Bronchial epithelial cell (primary cell): ENCODE data around the gene ADGRL3. TPM values are rescaled to one million over a fixed set of nuclear protein-coding genes. Genes with fewer than 3 reads are reported as not detected.

Experiments used
- DNase-seq: peaks from one replicate; pipeline ENCODE4 v3.0.0-alpha.2; 2010; ENCODE audit warnings: low read depth
- FAIRE-seq: peaks from 2 replicates; lab custom pipeline; 2011; peaks lifted over from hg19 to GRCh38; lab: Jason Lieb, UNC
- H3K27me3 ChIP-seq: 2 replicates; pipeline ENCODE4 v1.5.1; 2011; ENCODE audit warnings: low read length; ENCODE audit not compliant: control insufficient read depth, insufficient read depth
- H3K36me3 ChIP-seq: 2 replicates; pipeline ENCODE4 v1.5.1; 2011; ENCODE audit warnings: low read length; ENCODE audit not compliant: control insufficient read depth, insufficient read depth
- H3K4me3 ChIP-seq: 2 replicates; pipeline ENCODE4 v1.5.1; 2011; ENCODE audit warnings: mild to moderate bottlenecking, low read depth, low read length, control low read depth
- total RNA-seq: library from RNA; depleted of rRNA; stranded (reverse); fragments of >200 nt; gene quantifications from 2 replicates; pipeline ENCODE4 v1.2.1, GENCODE V29; 2014
- TF ChIP-seq, protein P1 (sequence below): IDR thresholded peaks from 2 replicates; pipeline ENCODE4 v1.5.1; 2011; ENCODE audit warnings: mild to moderate bottlenecking, moderate library complexity, low read length, control low read depth, inconsistent platforms; ENCODE audit not compliant: insufficient read depth, severe bottlenecking

Gene ADGRL3
- total RNA-seq, 1 donor from 2014 or later = under 0.01 TPM

GRCh38 chr4:61662362-61662761 lies 462.2 kb downstream of the ADGRL3 start:
- no peaks in the 10 kb centered on the region for H3K36me3 ChIP-seq
- FAIRE-seq (no peak), DNase-seq (no peak)
- TF ChIP-seq, protein P1, sequence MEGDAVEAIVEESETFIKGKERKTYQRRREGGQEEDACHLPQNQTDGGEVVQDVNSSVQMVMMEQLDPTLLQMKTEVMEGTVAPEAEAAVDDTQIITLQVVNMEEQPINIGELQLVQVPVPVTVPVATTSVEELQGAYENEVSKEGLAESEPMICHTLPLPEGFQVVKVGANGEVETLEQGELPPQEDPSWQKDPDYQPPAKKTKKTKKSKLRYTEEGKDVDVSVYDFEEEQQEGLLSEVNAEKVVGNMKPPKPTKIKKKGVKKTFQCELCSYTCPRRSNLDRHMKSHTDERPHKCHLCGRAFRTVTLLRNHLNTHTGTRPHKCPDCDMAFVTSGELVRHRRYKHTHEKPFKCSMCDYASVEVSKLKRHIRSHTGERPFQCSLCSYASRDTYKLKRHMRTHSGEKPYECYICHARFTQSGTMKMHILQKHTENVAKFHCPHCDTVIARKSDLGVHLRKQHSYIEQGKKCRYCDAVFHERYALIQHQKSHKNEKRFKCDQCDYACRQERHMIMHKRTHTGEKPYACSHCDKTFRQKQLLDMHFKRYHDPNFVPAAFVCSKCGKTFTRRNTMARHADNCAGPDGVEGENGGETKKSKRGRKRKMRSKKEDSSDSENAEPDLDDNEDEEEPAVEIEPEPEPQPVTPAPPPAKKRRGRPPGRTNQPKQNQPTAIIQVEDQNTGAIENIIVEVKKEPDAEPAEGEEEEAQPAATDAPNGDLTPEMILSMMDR = no peak
- no peaks in the 10 kb centered on the region for H3K27me3 ChIP-seq
- no peak overlapping the region for H3K4me3 ChIP-seq

GRCh38 chr4:61663310-61663709 lies 463.2 kb downstream of the ADGRL3 start:
- TF ChIP-seq, protein P1 = no peak
- no peak for FAIRE-seq

GRCh38 chr4:61665649-61666048 lies 465.5 kb downstream of the ADGRL3 start:
- H3K36me3 ChIP-seq = no peaks in the 10 kb centered on the region
- TF ChIP-seq, protein P1 = no peak
- no peak for FAIRE-seq
- H3K4me3 ChIP-seq = no peak overlapping the region
- no peak for DNase-seq
- H3K27me3 ChIP-seq = no peaks in the 10 kb centered on the region

More at GRCh38 chr4:61663310-61663709, 463.2 kb downstream of the ADGRL3 start:
- Histone ChIP-seq H3K36me3 (no peaks in the 10 kb centered on the region), H3K4me3 (no peak overlapping the region), H3K27me3 (no peaks in the 10 kb centered on the region)
- DNase-seq = no peak

DNA sequence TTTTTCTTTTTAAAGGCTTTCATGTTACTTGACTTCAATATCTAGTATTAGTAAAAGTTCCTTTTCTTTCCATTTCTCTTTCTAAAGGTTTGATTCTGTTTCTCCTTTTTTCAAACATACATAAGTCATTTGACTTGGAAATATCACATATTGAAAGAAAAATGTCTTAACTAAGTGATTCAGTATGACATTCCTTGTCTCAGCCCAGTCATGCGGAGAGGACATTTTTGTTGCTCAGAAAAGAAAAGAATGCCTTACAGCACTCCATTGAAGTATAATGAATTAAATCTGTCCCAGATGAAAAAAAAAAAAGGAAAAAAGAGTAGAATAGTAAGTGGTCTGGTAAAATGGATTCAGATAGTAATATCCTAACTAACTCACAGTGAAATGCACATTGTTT lies 466.1 kb downstream of the ADGRL3 start:
- H3K36me3 ChIP-seq = no peaks in the 10 kb centered on the region
- TF ChIP-seq, protein P1 = no peak
- DNase-seq (no peak), FAIRE-seq (no peak)
- no peaks in the 10 kb centered on the region for H3K27me3 ChIP-seq
- no peak overlapping the region for H3K4me3 ChIP-seq

- DNase-seq = no peak
- Histone ChIP-seq H3K27me3 (no peaks in the 10 kb centered on the region), H3K36me3 (no peaks in the 10 kb centered on the region), H3K4me3 (no peak overlapping the region)
- TF ChIP-seq, protein P1 = no peak
- FAIRE-seq = no peak
These were observed 471.5 kb downstream of the ADGRL3 start for GRCh38 chr4:61671599-61671998.

- FAIRE-seq = no peak
- no peak for DNase-seq
- TF ChIP-seq, protein P1 = no peak
- Histone ChIP-seq H3K36me3 (no peaks in the 10 kb centered on the region), H3K27me3 (no peaks in the 10 kb centered on the region), H3K4me3 (no peak overlapping the region)
These were observed 475.3 kb downstream of the ADGRL3 start for GRCh38 chr4:61675464-61675863.
